Mucosa of descending colon (tissue), 3 donors: ENCODE results near the gene ADAMTS2. TPM values are rescaled to one million over a fixed set of nuclear protein-coding genes. Genes with fewer than 3 reads are reported as not detected.
A peak's percentile ranks its signal among the peaks of the same experiment; 100 is the strongest.

ENCODE experiments used
- ATAC-seq: fragments of 200-7000 bp; cut with Tn5 transposase; one replicate; pipeline ENCODE4 v1.9.1; 2020; ENCODE audit warnings: mild to moderate bottlenecking, moderate library complexity
- DNase-seq, 3 donors: peaks; one replicate each; pipeline ENCODE4 v3.0.0-alpha.2; 2020
- H3K36me3 ChIP-seq: fragments of 200-600 bp; one replicate; pipeline ENCODE4 v1.8.0; 2021; ENCODE audit warnings: low read depth, mild to moderate bottlenecking
- H3K4me1 ChIP-seq: fragments of 200-600 bp; one replicate; pipeline ENCODE4 v1.8.0; 2021; ENCODE audit warnings: low read depth, mild to moderate bottlenecking
- H3K4me3 ChIP-seq: fragments of 200-600 bp; one replicate; pipeline ENCODE4 v1.8.0; 2021; ENCODE audit warnings: mild to moderate bottlenecking
- H3K9me3 ChIP-seq: fragments of 200-600 bp; one replicate; pipeline ENCODE4 v1.8.0; 2021; ENCODE audit warnings: mild to moderate bottlenecking
- intact Hi-C, 2 donors: fragments of 100-400 bp; cut with DNase I in 1 of 2; cut with micrococcal nuclease in 1 of 2; formaldehyde crosslinking; loops; one replicate each; pipeline versions ENCODE4 v1.11.0 to v1.11.1; 2022; cut with DNase I, micrococcal nuclease
- total RNA-seq, 3 donors: library from RNA; stranded (reverse); fragmentation: NEBNext Ultra II Directional in 2 of 3; extraction: Animal tissue kit (Norgen Biotek cat#: 25700) in 2 of 3; gene quantifications; one replicate each; pipeline versions ENCODE4 v1.2.1 to v1.2.4, GENCODE V29; 2021 to 2023
- TF ChIP-seq, protein P1 (sequence below): fragments of 200-600 bp; IDR thresholded peaks from one replicate; pipeline ENCODE4 v1.8.0; 2022; ENCODE audit warnings: antibody characterized with exemption, mild to moderate bottlenecking
- donor health status: DM: no; HTN: no; CAD: no; lungs with moderate emphysema.
- donor health status: DM: no; HTN: no; CAD: no.
- donor health status: DM: no; HTN: yes; CAD: no.

The ADAMTS2 gene
- total RNA-seq, 3 donors from 2014 or later, result 1.3 to 9.2 (median 7.3) TPM

DNA sequence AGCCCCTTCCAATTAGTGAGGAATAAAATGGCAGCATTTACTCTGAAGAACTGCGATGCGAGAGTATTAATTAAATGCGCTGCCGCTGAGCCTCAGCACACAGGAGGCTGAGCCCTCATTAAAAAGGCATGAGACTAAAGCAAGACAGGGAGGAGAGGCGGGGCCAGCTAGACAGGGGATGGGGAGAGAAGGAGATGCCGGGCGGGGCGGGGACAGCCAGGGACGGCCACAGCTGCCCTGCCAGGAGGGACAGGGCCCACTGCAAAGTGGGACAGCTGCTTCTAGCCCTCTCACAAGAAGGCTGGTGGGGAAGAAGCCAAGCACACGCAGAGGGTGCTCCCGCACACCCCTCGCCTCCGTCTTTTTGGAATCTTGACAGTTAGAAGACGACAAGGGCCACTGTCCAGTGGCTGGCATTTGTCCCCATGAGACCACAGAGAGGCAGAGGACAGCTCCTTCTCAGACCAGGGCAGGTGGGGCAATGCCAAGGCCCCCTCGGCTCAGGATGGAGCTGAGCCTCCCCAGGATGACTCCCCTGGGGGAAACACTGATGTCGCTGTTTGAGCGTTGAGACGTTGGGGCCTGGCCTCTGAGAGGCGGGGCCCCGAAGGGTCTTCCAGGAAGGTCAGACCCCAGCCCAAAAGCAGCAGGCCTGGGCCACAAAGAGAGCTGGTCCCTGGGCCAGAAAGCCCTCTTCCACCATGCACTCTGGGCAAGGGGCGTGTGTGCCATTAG is 26.9 kb downstream of the ADAMTS2 start:
- peak in 2 of 3 donors; percentile 12 to 36 for DNase-seq
- intact Hi-C loops, result no loop called here
- no peak for ATAC-seq
- H3K4me1 ChIP-seq, result no peaks in the 10 kb centered on the region
- no peak overlapping the region for H3K4me3 ChIP-seq
- H3K9me3 ChIP-seq, result no peaks in the 10 kb centered on the region
- H3K36me3 ChIP-seq, result no peaks in the 10 kb centered on the region
- TF ChIP-seq, protein P1, sequence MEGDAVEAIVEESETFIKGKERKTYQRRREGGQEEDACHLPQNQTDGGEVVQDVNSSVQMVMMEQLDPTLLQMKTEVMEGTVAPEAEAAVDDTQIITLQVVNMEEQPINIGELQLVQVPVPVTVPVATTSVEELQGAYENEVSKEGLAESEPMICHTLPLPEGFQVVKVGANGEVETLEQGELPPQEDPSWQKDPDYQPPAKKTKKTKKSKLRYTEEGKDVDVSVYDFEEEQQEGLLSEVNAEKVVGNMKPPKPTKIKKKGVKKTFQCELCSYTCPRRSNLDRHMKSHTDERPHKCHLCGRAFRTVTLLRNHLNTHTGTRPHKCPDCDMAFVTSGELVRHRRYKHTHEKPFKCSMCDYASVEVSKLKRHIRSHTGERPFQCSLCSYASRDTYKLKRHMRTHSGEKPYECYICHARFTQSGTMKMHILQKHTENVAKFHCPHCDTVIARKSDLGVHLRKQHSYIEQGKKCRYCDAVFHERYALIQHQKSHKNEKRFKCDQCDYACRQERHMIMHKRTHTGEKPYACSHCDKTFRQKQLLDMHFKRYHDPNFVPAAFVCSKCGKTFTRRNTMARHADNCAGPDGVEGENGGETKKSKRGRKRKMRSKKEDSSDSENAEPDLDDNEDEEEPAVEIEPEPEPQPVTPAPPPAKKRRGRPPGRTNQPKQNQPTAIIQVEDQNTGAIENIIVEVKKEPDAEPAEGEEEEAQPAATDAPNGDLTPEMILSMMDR, result no peak

DNA sequence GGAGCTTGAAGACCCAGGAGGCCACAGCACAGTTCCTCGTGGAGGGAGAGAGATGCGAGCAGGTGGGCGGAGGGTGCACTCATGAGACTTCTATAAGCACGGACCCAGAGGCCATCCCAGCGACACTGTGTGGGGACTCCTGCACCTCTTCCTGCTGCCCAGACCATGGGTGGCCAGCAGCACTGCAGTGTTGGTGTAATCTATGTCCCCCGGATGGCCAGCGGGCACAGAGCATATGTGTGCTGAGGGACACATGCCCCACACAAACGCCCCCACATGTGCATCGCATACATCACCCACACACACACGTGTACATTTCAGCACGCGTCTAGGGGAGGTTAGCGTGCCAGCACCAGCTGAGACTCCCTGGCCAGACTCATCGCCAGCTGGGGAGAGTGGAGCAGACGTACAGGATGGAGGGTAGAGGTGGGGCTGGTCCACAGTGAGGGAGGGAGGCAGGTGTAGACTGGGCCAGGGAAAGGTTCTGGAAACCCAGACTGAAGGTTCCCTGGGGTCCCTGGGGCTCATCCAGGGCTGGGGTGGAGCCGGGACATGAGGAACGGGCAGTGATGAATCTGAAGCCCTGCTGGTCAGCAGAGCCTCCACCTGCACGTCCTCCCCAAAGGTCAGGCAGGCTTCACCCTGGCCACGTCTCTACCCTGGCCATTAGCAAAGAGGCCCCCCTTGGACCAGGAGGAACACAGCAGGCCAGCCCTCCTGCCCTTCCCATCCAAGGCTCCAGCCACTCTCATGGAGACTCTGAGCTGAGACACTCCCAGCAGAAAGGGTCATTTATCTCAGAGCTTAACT is 27.6 kb downstream of the ADAMTS2 start:
- ATAC-seq, result no peak
- Histone ChIP-seq H3K4me1 (no peaks in the 10 kb centered on the region), H3K9me3 (no peaks in the 10 kb centered on the region), H3K4me3 (no peak overlapping the region), H3K36me3 (no peaks in the 10 kb centered on the region)
- intact Hi-C loops, result no loop called here
- TF ChIP-seq, protein P1, result no peak
- DNase-seq, result peak in 2 of 3 donors; percentile 9 to 36

DNA sequence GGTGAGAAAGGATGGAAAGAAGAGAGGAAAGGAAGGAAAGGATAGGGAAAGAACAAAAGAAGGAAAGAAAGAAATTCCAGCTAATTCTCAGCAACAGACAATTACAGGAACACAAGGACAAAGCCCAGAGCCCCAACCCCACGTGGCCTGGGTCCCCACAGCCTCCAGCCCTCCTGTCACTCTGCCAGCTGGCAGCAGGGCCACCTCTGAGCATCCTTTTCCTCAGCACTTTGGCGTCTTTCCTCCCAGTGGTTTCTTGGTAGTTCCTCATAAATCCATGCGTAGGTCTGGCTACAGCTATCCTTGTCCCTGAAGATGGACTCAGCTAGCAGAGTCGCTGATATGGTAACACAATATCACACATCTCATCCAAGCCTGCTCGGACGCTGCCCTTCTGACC is 28.3 kb downstream of the ADAMTS2 start:
- intact Hi-C loops, result no loop called here
- DNase-seq, result peak in 1 of 3 donors; percentile 11
- no peak overlapping the region for H3K4me3 ChIP-seq
- no peaks in the 10 kb centered on the region for H3K9me3 ChIP-seq
- TF ChIP-seq, protein P1, result no peak
- ATAC-seq, result no peak
- no peaks in the 10 kb centered on the region for H3K4me1 ChIP-seq
- H3K36me3 ChIP-seq, result no peaks in the 10 kb centered on the region

DNA sequence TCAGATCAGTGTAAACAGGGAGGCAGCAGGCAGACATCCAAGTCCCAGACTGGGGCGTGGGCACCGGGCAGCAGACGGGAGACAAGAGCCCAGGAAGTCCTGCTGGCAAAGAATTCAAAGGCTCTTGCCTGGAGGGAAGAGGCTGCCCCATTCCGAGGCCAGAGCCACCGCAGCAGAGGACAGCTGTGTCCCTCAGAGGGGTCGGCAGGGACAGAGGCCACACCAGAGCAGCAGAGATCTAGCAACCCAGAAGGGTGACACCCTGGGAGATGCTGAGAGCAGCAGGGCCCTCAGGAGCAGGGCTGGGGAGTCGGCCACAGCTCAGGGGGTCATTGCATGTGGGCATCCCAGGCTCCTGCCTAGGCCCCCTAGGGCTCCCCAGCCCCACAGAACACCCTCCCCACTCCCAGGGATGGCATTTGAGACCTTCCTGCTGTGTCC is 29.1 kb downstream of the ADAMTS2 start:
- no peaks in the 10 kb centered on the region for H3K9me3 ChIP-seq
- peak in 2 of 3 donors; percentile 3 to 28 for DNase-seq
- H3K4me1 ChIP-seq, result no peaks in the 10 kb centered on the region
- ATAC-seq, result no peak
- TF ChIP-seq, protein P1, result no peak
- no peak overlapping the region for H3K4me3 ChIP-seq
- no peaks in the 10 kb centered on the region for H3K36me3 ChIP-seq
- intact Hi-C loops, result no loop called here

DNA sequence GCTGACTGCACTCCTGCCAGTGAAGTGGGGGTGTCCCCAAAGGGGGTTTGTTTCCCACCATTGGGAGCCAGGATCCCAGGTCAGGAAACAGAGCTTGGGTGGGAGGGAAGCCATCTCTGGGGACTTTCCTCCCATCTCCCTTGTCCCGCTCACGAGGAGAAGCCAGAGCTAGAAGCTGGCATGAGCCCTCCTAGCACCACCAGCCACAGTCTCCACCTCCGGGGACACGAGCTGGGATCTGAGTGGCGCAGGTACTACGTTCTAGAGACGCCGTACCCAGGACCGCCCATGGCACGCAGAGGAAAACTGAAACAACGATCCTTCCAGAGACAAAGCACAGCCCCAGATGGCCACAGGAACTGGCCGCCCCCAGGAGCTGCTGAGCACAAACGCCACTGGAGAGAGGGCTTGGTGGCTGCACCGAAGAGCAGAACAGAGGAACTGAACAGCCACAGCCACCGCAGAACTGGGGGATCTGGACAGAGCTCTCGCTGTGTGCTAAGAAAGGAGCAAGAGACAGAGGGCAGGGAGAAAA is 29.8 kb downstream of the ADAMTS2 start:
- intact Hi-C loops, result no loop called here
- peak in 2 of 3 donors; percentile 2 to 28 for DNase-seq
- ATAC-seq, result no peak

More for the DNA sequence above, 29.8 kb downstream of the ADAMTS2 start:
- H3K4me1 ChIP-seq, result no peaks in the 10 kb centered on the region
- H3K4me3 ChIP-seq, result no peak overlapping the region
- TF ChIP-seq, protein P1, result no peak
- H3K36me3 ChIP-seq, result no peaks in the 10 kb centered on the region
- H3K9me3 ChIP-seq, result no peaks in the 10 kb centered on the region
